Mesendoderm (in vitro differentiated cells): ENCODE results near the gene ATL2.

Source experiments
- DNase-seq: peaks from one replicate; pipeline ENCODE4 v3.0.0; 2013
- H2AK5ac ChIP-seq: 2 replicates; pipeline ENCODE4 v1.6.1; 2013; ENCODE audit warnings: low read length, inconsistent platforms
- H2BK120ac ChIP-seq: 2 replicates; pipeline ENCODE4 v1.6.1; 2013; ENCODE audit warnings: low read depth, mild to moderate bottlenecking, low read length, moderate library complexity, mixed read lengths
- H2BK15ac ChIP-seq: replicated peaks from 2 replicates; pipeline ENCODE4 v1.6.1; 2013; ENCODE audit warnings: low read depth, mild to moderate bottlenecking, moderate library complexity
- H2BK5ac ChIP-seq: 2 replicates; pipeline ENCODE4 v1.6.1; 2013; ENCODE audit warnings: low read length, inconsistent platforms
- H3K18ac ChIP-seq: 2 replicates; pipeline ENCODE4 v1.6.1; 2013; ENCODE audit warnings: mild to moderate bottlenecking, low read length, mixed read lengths
- H3K23ac ChIP-seq: one replicate; pipeline ENCODE4 v1.6.1; 2013; ENCODE audit warnings: low read length
- H3K27ac ChIP-seq: 2 replicates; pipeline ENCODE4 v1.5.1; 2013; ENCODE audit warnings: low read depth, mild to moderate bottlenecking, inconsistent platforms, low read length, moderate library complexity
- H3K27me3 ChIP-seq: 2 replicates; pipeline ENCODE4 v1.6.1; 2013; ENCODE audit warnings: low read length, control low read depth, mild to moderate bottlenecking, inconsistent platforms; ENCODE audit not compliant: insufficient read depth, poor library complexity
- H3K36me3 ChIP-seq: 2 replicates; pipeline ENCODE4 v1.6.1; 2013; ENCODE audit warnings: low read length, inconsistent platforms; ENCODE audit not compliant: control insufficient read depth, insufficient read depth
- H3K4ac ChIP-seq: one replicate; pipeline ENCODE4 v1.6.1; 2013; ENCODE audit warnings: low read depth, mild to moderate bottlenecking, low read length, moderate library complexity
- H3K4me1 ChIP-seq: 2 replicates; pipeline ENCODE4 v1.6.1; 2013; ENCODE audit warnings: low read depth, low read length, inconsistent platforms; ENCODE audit not compliant: control insufficient read depth
- H3K4me2 ChIP-seq: 2 replicates; pipeline ENCODE4 v1.6.1; 2013; ENCODE audit warnings: low read length
- H3K4me3 ChIP-seq: 2 replicates; pipeline ENCODE4 v1.5.1; 2013; ENCODE audit warnings: mild to moderate bottlenecking, low read length
- H3K56ac ChIP-seq: one replicate; pipeline ENCODE4 v1.6.1; 2013; ENCODE audit warnings: low read length
- H3K79me1 ChIP-seq: 2 replicates; pipeline ENCODE4 v1.6.1; 2013; ENCODE audit warnings: low read length, inconsistent platforms
- H3K79me2 ChIP-seq: 2 replicates; pipeline ENCODE4 v1.6.1; 2013; ENCODE audit warnings: mild to moderate bottlenecking, low read length; ENCODE audit not compliant: control insufficient read depth, insufficient read depth
- H3K9ac ChIP-seq: 2 replicates; pipeline ENCODE4 v1.6.1; 2013; ENCODE audit warnings: low read length, inconsistent platforms
- H4K5ac ChIP-seq: one replicate; pipeline ENCODE4 v1.6.1; 2013; ENCODE audit warnings: low read length
- H4K8ac ChIP-seq: one replicate; pipeline ENCODE4 v1.6.1; 2013; ENCODE audit warnings: low read depth, mild to moderate bottlenecking, control low read depth, low read length, moderate library complexity
- WGBS: extraction: QIAGEN DNeasy Blood & Tissue Kit; methylation state at CpG from one replicate; pipeline ENCODE4 v1.1.7; 2013; ENCODE audit warnings: low lambda C conversion rate, missing lambda C conversion rate; ENCODE audit not compliant: insufficient coverage; ENCODE audit errors: extremely low coverage; 5-methylcytosine and 5-hydroxymethylcytosine counted together

Gene ATL2

GRCh38 chr2:38301340-38301968 lies 75.6 kb downstream of the ATL2 start:
- peak overlapping the region; percentile 20 for H3K4ac ChIP-seq
- peak overlapping the region; percentile 35 for H3K18ac ChIP-seq
- H3K23ac ChIP-seq, result no peak overlapping the region
- peak overlapping the region; percentile 75 for H3K56ac ChIP-seq
- H2BK120ac ChIP-seq, result no peak overlapping the region
- no peak overlapping the region for H4K8ac ChIP-seq
- H3K79me2 ChIP-seq, result peaks cover 2% of the 10 kb centered on the region
- H4K5ac ChIP-seq, result no peak overlapping the region
- no peak overlapping the region for H3K4me3 ChIP-seq
- H3K36me3 ChIP-seq, result peaks cover 3% of the 10 kb centered on the region
- no peak overlapping the region for H3K4me2 ChIP-seq
- H3K79me1 ChIP-seq, result peaks cover 4% of the 10 kb centered on the region
- H3K27ac ChIP-seq, result peak overlapping the region; percentile 77
- DNase-seq, result peak; percentile 79
- no peak overlapping the region for H2AK5ac ChIP-seq
- no peak overlapping the region for H2BK15ac ChIP-seq
- peaks cover 12% of the 10 kb centered on the region for H3K4me1 ChIP-seq
- H2BK5ac ChIP-seq, result peak overlapping the region; percentile 47
- H3K9ac ChIP-seq, result peak overlapping the region; percentile 41
- no CpG with 5 or more reads among the region's 3 CpGs for WGBS
- no peaks in the 10 kb centered on the region for H3K27me3 ChIP-seq

GRCh38 chr2:38298539-38298938 lies 78.5 kb downstream of the ATL2 start:
- Histone ChIP-seq H3K36me3 (peaks cover 2% of the 10 kb centered on the region), H4K5ac (no peak overlapping the region), H2BK15ac (no peak overlapping the region), H3K23ac (no peak overlapping the region), H3K4ac (no peak overlapping the region), H3K79me1 (peaks cover 2% of the 10 kb centered on the region), H3K56ac (no peak overlapping the region), H3K4me1 (peaks cover 12% of the 10 kb centered on the region), H2AK5ac (no peak overlapping the region), H3K27ac (no peak overlapping the region), H3K79me2 (peaks cover 2% of the 10 kb centered on the region), H3K27me3 (no peaks in the 10 kb centered on the region), H3K18ac (no peak overlapping the region), H2BK5ac (no peak overlapping the region), H2BK120ac (no peak overlapping the region), H3K4me2 (no peak overlapping the region), H3K9ac (no peak overlapping the region), H4K8ac (no peak overlapping the region), H3K4me3 (no peak overlapping the region)
- no peak for DNase-seq
- WGBS, result no CpG with 5 or more reads among the region's 2 CpGs

GRCh38 chr2:38296197-38296780 lies 80.8 kb downstream of the ATL2 start:
- Histone ChIP-seq H3K36me3 (peaks cover 2% of the 10 kb centered on the region), H3K27me3 (no peaks in the 10 kb centered on the region), H3K79me1 (no peaks in the 10 kb centered on the region), H3K23ac (no peak overlapping the region), H3K4me3 (no peak overlapping the region), H3K4me1 (peaks cover 1% of the 10 kb centered on the region), H4K5ac (no peak overlapping the region), H3K56ac (no peak overlapping the region), H3K79me2 (no peaks in the 10 kb centered on the region), H3K27ac (no peak overlapping the region), H4K8ac (no peak overlapping the region), H3K4ac (no peak overlapping the region), H2BK120ac (no peak overlapping the region), H2BK5ac (no peak overlapping the region), H2AK5ac (no peak overlapping the region), H3K4me2 (no peak overlapping the region), H3K9ac (no peak overlapping the region), H3K18ac (no peak overlapping the region), H2BK15ac (no peak overlapping the region)
- no CpG with 5 or more reads among the region's 7 CpGs for WGBS
- DNase-seq, result no peak

GRCh38 chr2:38294597-38294996 lies 82.5 kb downstream of the ATL2 start:
- no peak overlapping the region for H4K8ac ChIP-seq
- H3K4me1 ChIP-seq, result no peaks in the 10 kb centered on the region
- no peak overlapping the region for H3K4me2 ChIP-seq
- no peak overlapping the region for H3K56ac ChIP-seq
- H3K27ac ChIP-seq, result no peak overlapping the region
- no peak overlapping the region for H4K5ac ChIP-seq
- no peaks in the 10 kb centered on the region for H3K79me2 ChIP-seq
- peaks cover 2% of the 10 kb centered on the region for H3K36me3 ChIP-seq
- no peak overlapping the region for H2BK15ac ChIP-seq
- H3K23ac ChIP-seq, result no peak overlapping the region
- H3K79me1 ChIP-seq, result no peaks in the 10 kb centered on the region
- H2AK5ac ChIP-seq, result no peak overlapping the region
- no peak overlapping the region for H2BK120ac ChIP-seq
- H3K27me3 ChIP-seq, result no peaks in the 10 kb centered on the region
- no peak overlapping the region for H3K18ac ChIP-seq
- DNase-seq, result no peak
- H3K4ac ChIP-seq, result no peak overlapping the region
- H2BK5ac ChIP-seq, result no peak overlapping the region
- no peak overlapping the region for H3K4me3 ChIP-seq
- no peak overlapping the region for H3K9ac ChIP-seq

- Histone ChIP-seq H3K79me1 (no peaks in the 10 kb centered on the region), H2AK5ac (no peak overlapping the region), H3K79me2 (no peaks in the 10 kb centered on the region), H3K56ac (no peak overlapping the region), H3K9ac (no peak overlapping the region), H3K4me1 (no peaks in the 10 kb centered on the region), H4K5ac (no peak overlapping the region), H4K8ac (no peak overlapping the region), H3K23ac (no peak overlapping the region), H3K18ac (no peak overlapping the region), H3K4me3 (no peak overlapping the region), H2BK5ac (no peak overlapping the region), H3K36me3 (peaks cover 2% of the 10 kb centered on the region), H2BK15ac (no peak overlapping the region), H3K27me3 (no peaks in the 10 kb centered on the region), H3K27ac (no peak overlapping the region), H3K4me2 (no peak overlapping the region), H2BK120ac (no peak overlapping the region), H3K4ac (no peak overlapping the region)
- no CpG with 5 or more reads among the region's 7 CpGs for WGBS
- no peak for DNase-seq
These were observed 83.8 kb downstream of the ATL2 start for GRCh38 chr2:38293152-38293865.
